Parathyroid adenoma (tissue), 2 donors: Measurements from ENCODE around the gene PGAM4.
"Not testable (repeated sequence)": the region's sequence is repeated elsewhere in the genome, so short reads cannot be mapped to it uniquely, and the experiment has no call there.

ENCODE experiments used
- H2AFZ ChIP-seq: fragments of 300-600 bp; sonication (generic); one replicate; pipeline ENCODE4 v1.7.0; 2017; ENCODE audit warnings: antibody characterized with exemption, mild to moderate bottlenecking
- H3K27ac ChIP-seq: fragments of 300-600 bp; sonication (generic); one replicate; pipeline ENCODE4 v1.7.0; 2017
- H3K27me3 ChIP-seq: fragments of 300-600 bp; sonication (generic); one replicate; pipeline ENCODE4 v1.7.0; 2017; ENCODE audit warnings: low read length; ENCODE audit not compliant: control insufficient read depth, insufficient read depth
- H3K36me3 ChIP-seq: fragments of 300-600 bp; sonication (generic); one replicate; pipeline ENCODE4 v1.7.0; 2017; ENCODE audit warnings: low read length; ENCODE audit not compliant: control insufficient read depth, insufficient read depth
- H3K4me1 ChIP-seq: fragments of 300-600 bp; sonication (generic); one replicate; pipeline ENCODE4 v1.7.0; 2017; ENCODE audit warnings: control low read depth
- H3K4me2 ChIP-seq: fragments of 300-600 bp; sonication (generic); one replicate; pipeline ENCODE4 v1.7.0; 2017; ENCODE audit warnings: low read length
- H3K4me3 ChIP-seq: fragments of 300-600 bp; sonication (generic); one replicate; pipeline ENCODE4 v1.7.0; 2017; ENCODE audit warnings: low read depth, low read length
- H3K79me2 ChIP-seq: fragments of 300-600 bp; sonication (generic); one replicate; pipeline ENCODE4 v1.7.0; 2017; ENCODE audit warnings: control low read depth
- H3K9ac ChIP-seq: fragments of 300-600 bp; sonication (generic); one replicate; pipeline ENCODE4 v1.7.0; 2017; ENCODE audit warnings: mild to moderate bottlenecking
- H3K9me3 ChIP-seq: fragments of 300-600 bp; sonication (generic); one replicate; pipeline ENCODE4 v1.7.0; 2017; ENCODE audit warnings: low read length; ENCODE audit not compliant: control insufficient read depth
- TF ChIP-seq, protein P1 (sequence below): fragments of 300-600 bp; sonication (generic); IDR thresholded peaks from one replicate; pipeline ENCODE4 v1.7.0; 2017; ENCODE audit warnings: antibody characterized with exemption, mild to moderate bottlenecking
- donor health status: primary hyperparathyroidism.

PGAM4 gene

DNA sequence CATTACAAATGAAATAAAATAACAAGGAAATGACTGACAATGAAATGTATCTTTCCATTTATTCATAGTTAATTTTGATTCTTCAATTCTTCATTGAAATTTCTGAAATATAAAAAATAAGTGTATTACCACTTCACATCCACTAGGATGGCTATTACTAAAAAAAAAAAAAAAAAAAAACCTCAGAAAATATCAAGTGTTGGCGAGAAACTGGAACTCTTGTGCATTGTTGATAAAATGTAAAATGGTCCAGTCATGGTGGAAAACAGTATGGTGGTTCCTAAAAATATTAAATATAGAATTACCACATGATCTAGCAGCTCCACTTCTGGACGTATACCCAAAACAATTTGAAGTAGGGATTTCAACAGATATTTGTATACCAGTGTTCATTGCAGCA is 22.9 kb downstream of the PGAM4 start:
- TF ChIP-seq, protein P1, sequence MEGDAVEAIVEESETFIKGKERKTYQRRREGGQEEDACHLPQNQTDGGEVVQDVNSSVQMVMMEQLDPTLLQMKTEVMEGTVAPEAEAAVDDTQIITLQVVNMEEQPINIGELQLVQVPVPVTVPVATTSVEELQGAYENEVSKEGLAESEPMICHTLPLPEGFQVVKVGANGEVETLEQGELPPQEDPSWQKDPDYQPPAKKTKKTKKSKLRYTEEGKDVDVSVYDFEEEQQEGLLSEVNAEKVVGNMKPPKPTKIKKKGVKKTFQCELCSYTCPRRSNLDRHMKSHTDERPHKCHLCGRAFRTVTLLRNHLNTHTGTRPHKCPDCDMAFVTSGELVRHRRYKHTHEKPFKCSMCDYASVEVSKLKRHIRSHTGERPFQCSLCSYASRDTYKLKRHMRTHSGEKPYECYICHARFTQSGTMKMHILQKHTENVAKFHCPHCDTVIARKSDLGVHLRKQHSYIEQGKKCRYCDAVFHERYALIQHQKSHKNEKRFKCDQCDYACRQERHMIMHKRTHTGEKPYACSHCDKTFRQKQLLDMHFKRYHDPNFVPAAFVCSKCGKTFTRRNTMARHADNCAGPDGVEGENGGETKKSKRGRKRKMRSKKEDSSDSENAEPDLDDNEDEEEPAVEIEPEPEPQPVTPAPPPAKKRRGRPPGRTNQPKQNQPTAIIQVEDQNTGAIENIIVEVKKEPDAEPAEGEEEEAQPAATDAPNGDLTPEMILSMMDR = no peak
- no peak overlapping the region for H2AFZ ChIP-seq
- H3K27ac ChIP-seq = no peak overlapping the region
- no peaks in the 10 kb centered on the region for H3K79me2 ChIP-seq
- no peaks in the 10 kb centered on the region for H3K36me3 ChIP-seq
- H3K9ac ChIP-seq = no peak overlapping the region
- no peaks in the 10 kb centered on the region for H3K27me3 ChIP-seq
- no peak overlapping the region for H3K4me3 ChIP-seq
- no peaks in the 10 kb centered on the region for H3K4me1 ChIP-seq
- no peak overlapping the region for H3K4me2 ChIP-seq
- H3K9me3 ChIP-seq = no peaks in the 10 kb centered on the region

DNA sequence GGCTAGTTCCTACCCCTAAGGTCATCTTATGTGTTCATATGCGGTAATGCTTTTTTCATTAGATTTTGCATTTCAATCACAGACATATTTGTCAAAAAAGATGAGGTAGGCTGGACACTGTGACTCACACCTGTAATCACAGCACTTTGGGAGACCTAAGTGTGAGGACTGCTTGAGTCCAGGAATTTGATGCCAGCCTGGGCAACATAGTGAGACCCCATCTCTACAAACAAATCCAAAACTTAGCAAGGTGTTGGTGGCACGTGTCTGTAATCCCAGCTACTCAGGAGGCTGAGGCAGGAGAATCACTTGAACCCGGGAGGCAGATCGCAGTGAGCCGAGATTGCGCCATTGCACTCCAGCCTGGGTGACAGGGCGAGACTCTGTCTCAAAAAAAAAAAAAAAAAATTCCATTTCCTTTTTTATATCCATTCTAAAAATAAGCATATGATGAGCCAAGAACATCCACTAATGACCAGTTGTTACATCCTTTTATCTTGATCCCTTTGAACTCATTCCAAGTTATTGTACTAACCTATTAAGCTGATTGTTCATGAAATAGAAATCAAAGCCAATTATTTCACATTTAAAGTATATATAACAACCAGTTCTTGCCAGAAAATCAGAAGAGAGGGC is 23.4 kb downstream of the PGAM4 start:
- H3K9me3 ChIP-seq = no peaks in the 10 kb centered on the region
- H3K9ac ChIP-seq = no peak overlapping the region
- H3K27ac ChIP-seq = no peak overlapping the region
- H3K4me3 ChIP-seq = no peak overlapping the region
- H3K36me3 ChIP-seq = no peaks in the 10 kb centered on the region
- H3K4me1 ChIP-seq = no peaks in the 10 kb centered on the region
- TF ChIP-seq, protein P1 = no peak
- no peaks in the 10 kb centered on the region for H3K27me3 ChIP-seq
- H3K4me2 ChIP-seq = no peak overlapping the region
- no peak overlapping the region for H2AFZ ChIP-seq
- H3K79me2 ChIP-seq = no peaks in the 10 kb centered on the region

DNA sequence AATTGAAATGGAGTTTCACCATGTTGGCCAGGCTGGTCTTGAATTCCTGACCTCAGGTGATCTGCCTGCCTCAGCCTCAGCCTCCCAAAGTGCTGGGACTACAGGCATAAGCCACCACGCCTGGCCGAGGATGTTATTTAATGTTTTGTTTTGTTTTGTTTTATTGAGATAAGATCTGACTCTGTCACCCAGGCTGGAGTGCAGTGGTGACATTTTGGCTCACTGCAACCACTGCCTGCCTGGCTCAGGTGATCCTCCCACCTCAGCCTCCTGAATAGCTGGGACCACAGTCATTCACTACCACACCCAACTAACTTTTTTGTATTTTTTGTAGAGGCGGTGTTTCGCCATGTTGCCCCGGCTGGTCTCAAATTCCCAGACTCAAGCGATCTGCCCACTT is 24.4 kb downstream of the PGAM4 start:
- H2AFZ ChIP-seq, H3K27me3 ChIP-seq, H3K4me2 ChIP-seq, H3K9ac ChIP-seq, H3K27ac ChIP-seq, H3K4me1 ChIP-seq, H3K4me3 ChIP-seq, H3K9me3 ChIP-seq, H3K36me3 ChIP-seq, H3K79me2 ChIP-seq: not testable (repeated sequence)

DNA sequence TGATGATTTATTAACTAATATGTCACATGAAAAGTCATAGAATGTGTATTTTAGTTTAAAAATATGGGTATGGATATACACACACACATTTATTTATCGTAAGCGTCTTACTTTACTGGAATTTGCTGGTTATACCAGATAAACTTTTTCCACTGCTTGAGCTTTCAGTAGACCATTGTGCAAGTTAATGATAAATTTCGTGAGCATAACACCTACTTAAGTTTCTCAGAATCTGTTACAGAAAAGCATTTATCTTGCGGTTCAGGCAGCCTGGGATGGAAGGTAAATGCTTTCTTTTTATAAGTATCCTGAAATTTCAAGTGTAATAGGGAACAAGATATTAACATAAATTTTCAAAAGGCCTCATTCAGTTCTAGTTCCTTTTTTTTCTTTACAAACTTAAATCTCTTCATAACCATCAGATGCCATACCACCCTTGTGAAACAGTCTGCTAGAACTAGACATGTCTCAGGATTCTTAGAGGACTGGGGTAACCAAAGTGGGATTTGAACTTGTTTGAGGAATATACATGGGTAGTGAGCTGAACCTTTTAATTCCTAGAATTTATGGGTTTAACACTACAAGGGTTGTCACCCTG is 31.3 kb downstream of the PGAM4 start:
- H3K27ac ChIP-seq = no peak overlapping the region
- no peaks in the 10 kb centered on the region for H3K36me3 ChIP-seq
- no peak overlapping the region for H2AFZ ChIP-seq
- H3K4me2 ChIP-seq = no peak overlapping the region
- TF ChIP-seq, protein P1 = no peak
- H3K4me1 ChIP-seq = no peaks in the 10 kb centered on the region
- no peaks in the 10 kb centered on the region for H3K79me2 ChIP-seq
- no peaks in the 10 kb centered on the region for H3K27me3 ChIP-seq
- H3K4me3 ChIP-seq = no peak overlapping the region
- no peak overlapping the region for H3K9ac ChIP-seq
- H3K9me3 ChIP-seq = no peaks in the 10 kb centered on the region

DNA sequence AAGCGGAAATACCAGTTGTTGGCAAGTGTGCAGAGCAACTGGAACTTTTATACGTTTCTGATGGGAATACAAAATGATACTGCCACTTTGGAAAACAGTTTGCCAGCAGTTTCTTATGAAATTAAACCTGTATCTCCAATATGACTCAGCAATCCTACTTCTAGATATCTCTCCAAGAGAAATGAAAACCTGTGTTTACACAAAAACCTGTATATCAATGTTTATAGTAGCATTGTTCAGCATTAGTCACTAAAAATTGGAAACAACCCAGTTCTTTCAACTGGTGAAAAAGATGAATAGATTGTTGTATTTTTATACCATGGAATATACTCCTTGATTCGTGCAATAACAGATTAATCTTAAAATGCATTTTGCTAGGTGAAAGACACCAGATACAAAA is 32.1 kb downstream of the PGAM4 start:
- Histone ChIP-seq H3K79me2 (no peaks in the 10 kb centered on the region), H3K9me3 (no peaks in the 10 kb centered on the region), H2AFZ (no peak overlapping the region), H3K4me1 (no peaks in the 10 kb centered on the region), H3K36me3 (no peaks in the 10 kb centered on the region), H3K4me2 (no peak overlapping the region), H3K4me3 (no peak overlapping the region), H3K9ac (no peak overlapping the region), H3K27ac (no peak overlapping the region), H3K27me3 (no peaks in the 10 kb centered on the region)
- TF ChIP-seq, protein P1 = no peak
